Chondrocyte (in vitro differentiated cells): ENCODE data around the gene ZNF664. TPM values are rescaled to one million over a fixed set of nuclear protein-coding genes. Genes with fewer than 3 reads are reported as not detected.

Experiments
- DNase-seq: peaks from one replicate; pipeline ENCODE4 v3.0.0; 2021; ENCODE audit warnings: mixed read lengths, low spot score
- H3K27ac Mint-ChIP-seq: one replicate; pipeline ENCODE4 v1.8.0; 2021; ENCODE audit warnings: mild to moderate bottlenecking, moderate library complexity, mixed read lengths; ENCODE audit not compliant: unreplicated experiment
- H3K27me3 Mint-ChIP-seq: 2 replicates; pipeline ENCODE4 v1.8.0; 2021; ENCODE audit warnings: low read depth, mixed read lengths
- H3K36me3 Mint-ChIP-seq: 2 replicates; pipeline ENCODE4 v1.8.0; 2021; ENCODE audit warnings: low read depth, mixed read lengths
- H3K4me1 Mint-ChIP-seq: 2 replicates; pipeline ENCODE4 v1.8.0; 2021; ENCODE audit warnings: low read depth, mild to moderate bottlenecking, mixed read lengths
- H3K4me3 Mint-ChIP-seq: one replicate; pipeline ENCODE4 v1.8.0; 2021; ENCODE audit warnings: mild to moderate bottlenecking, moderate library complexity, mixed read lengths; ENCODE audit not compliant: unreplicated experiment
- H3K9me3 Mint-ChIP-seq: 2 replicates; pipeline ENCODE4 v1.8.0; 2021; ENCODE audit warnings: low read depth, mixed read lengths
- CTCF ChIP-seq: fragments of 200-600 bp; sonication (generic); IDR thresholded peaks from 2 replicates; pipeline ENCODE4 v1.5.0; 2021; ENCODE audit warnings: antibody characterized with exemption, mild to moderate bottlenecking, moderate library complexity
- total RNA-seq: library from RNA; stranded (reverse); gene quantifications from 3 replicates; pipeline ENCODE4 v1.2.1, GENCODE V29; 2021

ZNF664 gene
- total RNA-seq, 1 donor from 2014 or later: 88.0 TPM

- peaks cover 37% of the 10 kb centered on the region for H3K36me3 Mint-ChIP-seq
These were observed 40.1 kb downstream of the ZNF664 start for GRCh38 chr12:124013073-124013472.

GRCh38 chr12:124015494-124016461 lies 42.8 kb downstream of the ZNF664 start:
- no peak for DNase-seq
- Mint-ChIP-seq H3K4me3 (no peak overlapping the region), H3K4me1 (peaks cover 23% of the 10 kb centered on the region), H3K9me3 (no peaks in the 10 kb centered on the region), H3K27me3 (no peaks in the 10 kb centered on the region), H3K36me3 (peaks cover 33% of the 10 kb centered on the region), H3K27ac (no peak overlapping the region)
- no peak for TF ChIP-seq CTCF

More at GRCh38 chr12:124013073-124013472, 40.1 kb downstream of the ZNF664 start:
- no peak for TF ChIP-seq CTCF
- Mint-ChIP-seq H3K9me3 (no peaks in the 10 kb centered on the region), H3K4me1 (peaks cover 11% of the 10 kb centered on the region), H3K4me3 (no peak overlapping the region), H3K27ac (no peak overlapping the region), H3K27me3 (no peaks in the 10 kb centered on the region)
- DNase-seq: no peak

- Mint-ChIP-seq H3K27me3 (no peaks in the 10 kb centered on the region), H3K4me1 (peaks cover 27% of the 10 kb centered on the region)
- no peak for DNase-seq
These were observed 44.0 kb downstream of the ZNF664 start for GRCh38 chr12:124017064-124017463.

GRCh38 chr12:124018539-124018938 lies 45.5 kb downstream of the ZNF664 start:
- H3K4me1 Mint-ChIP-seq: peaks cover 28% of the 10 kb centered on the region
- H3K9me3 Mint-ChIP-seq: no peaks in the 10 kb centered on the region
- no peaks in the 10 kb centered on the region for H3K27me3 Mint-ChIP-seq
- peaks cover 12% of the 10 kb centered on the region for H3K36me3 Mint-ChIP-seq
- no peak for DNase-seq
- H3K27ac Mint-ChIP-seq: no peak overlapping the region
- H3K4me3 Mint-ChIP-seq: no peak overlapping the region
- TF ChIP-seq CTCF: no peak

More at GRCh38 chr12:124017064-124017463, 44.0 kb downstream of the ZNF664 start:
- Mint-ChIP-seq H3K9me3 (no peaks in the 10 kb centered on the region), H3K27ac (peak overlapping the region; percentile 55), H3K4me3 (no peak overlapping the region), H3K36me3 (peaks cover 24% of the 10 kb centered on the region)
- TF ChIP-seq CTCF: no peak

- Mint-ChIP-seq H3K4me3 (no peak overlapping the region), H3K27me3 (no peaks in the 10 kb centered on the region), H3K36me3 (peaks cover 8% of the 10 kb centered on the region), H3K4me1 (peaks cover 34% of the 10 kb centered on the region), H3K27ac (peak overlapping the region; percentile 6), H3K9me3 (no peaks in the 10 kb centered on the region)
- DNase-seq: no peak
- TF ChIP-seq CTCF: no peak
These were observed 46.1 kb downstream of the ZNF664 start for GRCh38 chr12:124019115-124019514.
